Endodermal cell (in vitro differentiated cells): ENCODE data around the gene CDH6. TPM values are rescaled to one million over a fixed set of nuclear protein-coding genes. Genes with fewer than 3 reads are reported as not detected.
A peak's percentile ranks its signal among the peaks of the same experiment; 100 is the strongest.

Source experiments
- DNase-seq: peaks from one replicate; pipeline ENCODE4 v3.0.0-alpha.2; 2017
- H3K27ac ChIP-seq: 2 replicates; pipeline ENCODE4 v1.5.1; 2013; ENCODE audit warnings: mild to moderate bottlenecking, low read depth, low read length, moderate library complexity
- H3K27me3 ChIP-seq: 2 replicates; pipeline ENCODE4 v1.6.1; 2013; ENCODE audit warnings: mild to moderate bottlenecking, low read length, moderate library complexity; ENCODE audit not compliant: insufficient read depth, control insufficient read depth, poor library complexity, severe bottlenecking
- H3K36me3 ChIP-seq: 2 replicates; pipeline ENCODE4 v1.7.0; 2013; ENCODE audit warnings: mild to moderate bottlenecking, low read length, moderate library complexity; ENCODE audit not compliant: control insufficient read depth, insufficient read depth
- H3K4me1 ChIP-seq: one replicate; pipeline ENCODE4 v1.7.0; 2013; ENCODE audit warnings: low read length; ENCODE audit not compliant: control insufficient read depth, insufficient read depth
- H3K4me3 ChIP-seq: 2 replicates; pipeline ENCODE4 v1.5.1; 2013; ENCODE audit warnings: mild to moderate bottlenecking, low read length, moderate library complexity
- H3K9ac ChIP-seq: 2 replicates; pipeline ENCODE4 v1.6.1; 2013; ENCODE audit warnings: mild to moderate bottlenecking, low read length, moderate library complexity; ENCODE audit not compliant: poor library complexity, severe bottlenecking; ENCODE audit errors: extremely low read depth
- H3K9me3 ChIP-seq: 2 replicates; pipeline ENCODE4 v1.6.1; 2013; ENCODE audit warnings: mild to moderate bottlenecking, low read length, moderate library complexity; ENCODE audit not compliant: control insufficient read depth
- H3K27ac Mint-ChIP-seq: 2 replicates; pipeline ENCODE4 v1.8.0; 2020; ENCODE audit warnings: mixed read lengths
- H3K27me3 Mint-ChIP-seq: 2 replicates; pipeline ENCODE4 v1.8.0; 2021; ENCODE audit warnings: mild to moderate bottlenecking, mixed read lengths; ENCODE audit not compliant: insufficient read depth
- H3K36me3 Mint-ChIP-seq: 2 replicates; pipeline ENCODE4 v1.8.0; 2020; ENCODE audit warnings: low read depth, mixed read lengths
- H3K4me1 Mint-ChIP-seq: 2 replicates; pipeline ENCODE4 v1.8.0; 2020; ENCODE audit warnings: mixed read lengths
- H3K4me3 Mint-ChIP-seq: 2 replicates; pipeline ENCODE4 v1.8.0; 2020; ENCODE audit warnings: mild to moderate bottlenecking, moderate library complexity, mixed read lengths
- H3K9me3 Mint-ChIP-seq: 2 replicates; pipeline ENCODE4 v1.8.0; 2020; ENCODE audit warnings: mild to moderate bottlenecking, mixed read lengths
- WGBS, 2 experiments: methylation state at CpG; one replicate each; pipeline versions ENCODE4 v1.1.5 to v1.1.7; 2013; ENCODE audit warnings: missing lambda C conversion rate in 2 of 2, mixed read lengths in 1 of 2; ENCODE audit not compliant: insufficient coverage in 1 of 2, insufficient read length in 1 of 2; 5-methylcytosine and 5-hydroxymethylcytosine counted together
- total RNA-seq, 2 donors: library from RNA; stranded (reverse); fragmentation: NEBNext Ultra II Directional in 1 of 2; extraction: Animal tissue kit (Norgen Biotek cat#: 25700) in 1 of 2; gene quantifications; 2 replicates in 1 of 2; 3 replicates in 1 of 2; pipeline ENCODE4 v1.2.1, GENCODE V29; 2021
- TF ChIP-seq, protein P1 (sequence below): fragments of 200-600 bp; sonication (generic); conservative IDR thresholded peaks from 2 replicates; pipeline ENCODE4 v1.5.0; 2021; ENCODE audit warnings: antibody characterized with exemption, mild to moderate bottlenecking

CDH6 gene
- total RNA-seq, 2 donors from 2014 or later, result 1.1 TPM

DNA sequence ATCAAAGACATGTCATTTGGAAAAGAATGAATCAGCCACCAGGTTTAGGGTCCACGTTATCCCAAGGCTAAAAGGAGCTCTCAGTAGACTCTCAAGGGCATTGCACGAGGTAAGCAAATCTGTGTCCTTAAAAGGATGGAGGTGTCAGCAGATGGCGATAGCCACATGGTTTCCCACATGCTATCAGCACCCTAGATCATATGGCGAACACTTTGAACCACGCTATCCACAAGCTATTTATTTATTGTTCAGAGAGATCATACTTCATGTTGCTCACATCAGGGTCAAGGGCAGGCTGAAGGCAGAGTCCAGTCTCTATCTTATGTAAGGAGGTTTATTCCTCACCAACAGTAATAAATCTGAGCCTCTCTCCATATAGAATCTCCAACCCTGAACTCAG is 43.7 kb downstream of the CDH6 start:
- 77 to 78% methylated on average over 3 to 5 of the region's 5 CpGs for WGBS, 2 experiments
- peaks cover under 1% of the 10 kb centered on the region for H3K4me1 Mint-ChIP-seq
- no peak overlapping the region for H3K4me3 Mint-ChIP-seq
- no peak overlapping the region for H3K4me3 ChIP-seq
- TF ChIP-seq, protein P1, sequence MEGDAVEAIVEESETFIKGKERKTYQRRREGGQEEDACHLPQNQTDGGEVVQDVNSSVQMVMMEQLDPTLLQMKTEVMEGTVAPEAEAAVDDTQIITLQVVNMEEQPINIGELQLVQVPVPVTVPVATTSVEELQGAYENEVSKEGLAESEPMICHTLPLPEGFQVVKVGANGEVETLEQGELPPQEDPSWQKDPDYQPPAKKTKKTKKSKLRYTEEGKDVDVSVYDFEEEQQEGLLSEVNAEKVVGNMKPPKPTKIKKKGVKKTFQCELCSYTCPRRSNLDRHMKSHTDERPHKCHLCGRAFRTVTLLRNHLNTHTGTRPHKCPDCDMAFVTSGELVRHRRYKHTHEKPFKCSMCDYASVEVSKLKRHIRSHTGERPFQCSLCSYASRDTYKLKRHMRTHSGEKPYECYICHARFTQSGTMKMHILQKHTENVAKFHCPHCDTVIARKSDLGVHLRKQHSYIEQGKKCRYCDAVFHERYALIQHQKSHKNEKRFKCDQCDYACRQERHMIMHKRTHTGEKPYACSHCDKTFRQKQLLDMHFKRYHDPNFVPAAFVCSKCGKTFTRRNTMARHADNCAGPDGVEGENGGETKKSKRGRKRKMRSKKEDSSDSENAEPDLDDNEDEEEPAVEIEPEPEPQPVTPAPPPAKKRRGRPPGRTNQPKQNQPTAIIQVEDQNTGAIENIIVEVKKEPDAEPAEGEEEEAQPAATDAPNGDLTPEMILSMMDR, result peak; percentile 55
- H3K27me3 ChIP-seq, result no peaks in the 10 kb centered on the region
- H3K27ac Mint-ChIP-seq, result no peak overlapping the region
- no peaks in the 10 kb centered on the region for H3K9me3 ChIP-seq
- DNase-seq, result peak; percentile 49
- no peaks in the 10 kb centered on the region for H3K36me3 Mint-ChIP-seq
- no peaks in the 10 kb centered on the region for H3K36me3 ChIP-seq
- no peaks in the 10 kb centered on the region for H3K4me1 ChIP-seq
- H3K27ac ChIP-seq, result no peak overlapping the region
- H3K27me3 Mint-ChIP-seq, result no peaks in the 10 kb centered on the region
- H3K9ac ChIP-seq, result no peak overlapping the region
- H3K9me3 Mint-ChIP-seq, result no peaks in the 10 kb centered on the region

DNA sequence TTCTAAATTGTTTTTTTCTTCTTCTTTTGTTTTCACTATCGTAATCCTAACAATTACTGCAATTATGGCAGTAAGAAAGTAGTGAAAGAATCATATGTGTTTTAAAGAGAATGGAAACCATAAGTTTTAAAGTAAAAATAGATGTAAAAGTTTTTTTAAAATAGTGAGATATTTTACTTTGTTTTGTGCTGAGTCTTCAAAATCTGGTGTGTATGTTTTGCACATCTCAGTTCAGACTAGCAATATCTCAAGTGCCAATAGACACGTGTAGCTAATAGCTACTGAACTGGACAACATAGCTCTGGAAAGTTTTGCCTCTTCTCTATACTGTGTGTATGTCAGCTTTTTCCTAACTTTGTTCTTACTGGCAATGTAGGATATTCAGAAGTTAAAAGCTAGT is 45.0 kb downstream of the CDH6 start:
- Histone ChIP-seq H3K9me3 (no peaks in the 10 kb centered on the region), H3K4me3 (no peak overlapping the region), H3K27ac (no peak overlapping the region), H3K4me1 (no peaks in the 10 kb centered on the region), H3K9ac (no peak overlapping the region), H3K36me3 (no peaks in the 10 kb centered on the region), H3K27me3 (no peaks in the 10 kb centered on the region)
- 80 to 100% methylated on average over 1 to 2 of the region's 2 CpGs for WGBS, 2 experiments
- no peaks in the 10 kb centered on the region for H3K9me3 Mint-ChIP-seq
- no peaks in the 10 kb centered on the region for H3K27me3 Mint-ChIP-seq
- DNase-seq, result no peak
- no peak overlapping the region for H3K4me3 Mint-ChIP-seq
- H3K4me1 Mint-ChIP-seq, result no peaks in the 10 kb centered on the region
- H3K27ac Mint-ChIP-seq, result no peak overlapping the region
- TF ChIP-seq, protein P1, result no peak
- no peaks in the 10 kb centered on the region for H3K36me3 Mint-ChIP-seq

DNA sequence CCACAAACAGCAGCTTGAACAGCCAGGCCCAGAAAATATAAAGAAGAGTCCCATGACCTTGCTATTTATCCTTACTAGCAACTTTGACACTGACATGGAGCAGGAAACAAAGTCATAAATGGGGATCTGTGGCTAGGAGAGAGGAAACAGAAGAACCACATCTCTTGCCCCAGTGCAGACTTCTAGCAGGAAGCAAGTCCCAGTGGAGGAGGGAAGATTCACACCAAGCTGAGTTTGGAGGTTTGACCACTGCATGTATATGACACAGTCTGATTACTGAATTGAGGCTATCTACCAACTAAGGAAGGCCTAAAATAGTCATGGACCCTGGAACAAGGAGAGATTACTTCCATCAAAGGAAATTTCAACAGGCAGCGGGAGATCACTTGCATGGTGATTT is 51.4 kb downstream of the CDH6 start:
- Histone ChIP-seq H3K4me1 (no peaks in the 10 kb centered on the region), H3K36me3 (no peaks in the 10 kb centered on the region), H3K9me3 (no peaks in the 10 kb centered on the region), H3K27ac (no peak overlapping the region), H3K9ac (no peak overlapping the region), H3K4me3 (no peak overlapping the region), H3K27me3 (no peaks in the 10 kb centered on the region)
- H3K4me1 Mint-ChIP-seq, result no peaks in the 10 kb centered on the region
- no peak overlapping the region for H3K27ac Mint-ChIP-seq
- WGBS, 2 experiments, result 83 to 93% methylated on average over 1 of the region's 1 CpG
- H3K9me3 Mint-ChIP-seq, result no peaks in the 10 kb centered on the region
- TF ChIP-seq, protein P1, result no peak
- H3K36me3 Mint-ChIP-seq, result no peaks in the 10 kb centered on the region
- DNase-seq, result no peak
- H3K4me3 Mint-ChIP-seq, result no peak overlapping the region
- H3K27me3 Mint-ChIP-seq, result no peaks in the 10 kb centered on the region
